Aorta (tissue), 5 donors: ENCODE data around the gene GYPA. TPM values are rescaled to one million over a fixed set of nuclear protein-coding genes. Genes with fewer than 3 reads are reported as not detected.
"Not testable (repeated sequence)": the region's sequence is repeated elsewhere in the genome, so short reads cannot be mapped to it uniquely, and the experiment has no call there.

Source experiments
- ATAC-seq: fragments of 200-7000 bp; cut with Tn5 transposase; one replicate; pipeline ENCODE4 v1.9.1; 2022; ENCODE audit warnings: moderate library complexity; ENCODE audit not compliant: low FRiP score
- DNase-seq, 2 donors: peaks; one replicate each; pipeline ENCODE4 v3.0.0-alpha.2; 2020
- H3K27ac ChIP-seq, 2 donors: one replicate each; pipeline ENCODE4 v1.5.1; 2013; ENCODE audit warnings: low read length in 2 of 2, mild to moderate bottlenecking in 2 of 2, moderate library complexity in 2 of 2, control low read depth in 1 of 2, inconsistent platforms in 1 of 2, low read depth in 1 of 2
- H3K27me3 ChIP-seq, 2 donors: one replicate each; pipeline ENCODE4 v1.6.1; 2013; ENCODE audit warnings: control low read depth in 1 of 2, low read length in 1 of 2, mild to moderate bottlenecking in 1 of 2, moderate library complexity in 1 of 2; ENCODE audit not compliant: insufficient read depth in 2 of 2, control insufficient read depth in 1 of 2
- H3K36me3 ChIP-seq, 2 donors: one replicate each; pipeline ENCODE4 v1.6.1; 2013; ENCODE audit warnings: control low read depth in 1 of 2, low read length in 1 of 2, mild to moderate bottlenecking in 1 of 2; ENCODE audit not compliant: insufficient read depth in 2 of 2, control insufficient read depth in 1 of 2
- H3K4me1 ChIP-seq, 2 donors: one replicate each; pipeline ENCODE4 v1.6.1; 2013; ENCODE audit warnings: low read length in 2 of 2, control low read depth in 1 of 2, mild to moderate bottlenecking in 1 of 2, moderate library complexity in 1 of 2; ENCODE audit not compliant: insufficient read depth in 2 of 2, control insufficient read depth in 1 of 2
- H3K4me3 ChIP-seq, 2 donors: one replicate each; pipeline ENCODE4 v1.5.1; 2013; ENCODE audit warnings: low read length in 2 of 2, control low read depth in 1 of 2, mild to moderate bottlenecking in 1 of 2
- H3K9me3 ChIP-seq: one replicate; pipeline ENCODE4 v1.6.1; 2013; ENCODE audit warnings: mild to moderate bottlenecking, low read length; ENCODE audit not compliant: control insufficient read depth
- WGBS, 2 donors: extraction: QIAGEN DNeasy Blood & Tissue Kit; methylation state at CpG; one replicate each; pipeline ENCODE4 v1.1.7; 2013; 5-methylcytosine and 5-hydroxymethylcytosine counted together
- intact Hi-C, 2 donors: fragments of 100-400 bp; cut with DNase I; formaldehyde crosslinking; loops; one replicate each; pipeline versions ENCODE4 v1.14.2 to v1.15.0; 2022
- polyA plus RNA-seq, 2 donors: library from polyadenylated mRNA; stranded (reverse); fragments of 200-250 nt; gene quantifications; one replicate each; pipeline ENCODE4 v1.2.3, GENCODE V29; 2013
- total RNA-seq, 2 donors: library from RNA; stranded (reverse); fragmentation: NEBNext Ultra II Directional; extraction: Animal tissue kit (Norgen Biotek cat#: 25700); gene quantifications; one replicate each; pipeline ENCODE4 v1.2.1, GENCODE V29; 2021
- donor health status: healthy with polysubstance abuse.
- donor health status: Bipolar disorder and iron deficiency.
- donor health status: DM: no; HTN: no; CAD: no.
- donor health status: DM: no; HTN: no; CAD: no.
- donor health status: DM: yes; HTN: yes; CAD: no.

Gene GYPA
- total and polyA plus RNA-seq, 4 donors = 0.99 TPM; not detected in 3

GRCh38 chr4:144119752-144120151 lies 20.8 kb downstream of the GYPA start:
- H3K27ac ChIP-seq, H3K36me3 ChIP-seq, ATAC-seq, H3K4me3 ChIP-seq, H3K9me3 ChIP-seq, H3K4me1 ChIP-seq, intact Hi-C loops, H3K27me3 ChIP-seq, DNase-seq: not testable (repeated sequence)
- WGBS, 2 donors = 74 to 87% methylated on average over 4 to 5 of the region's 5 CpGs

GRCh38 chr4:144115519-144115918 lies 25.0 kb downstream of the GYPA start:
- DNase-seq (no peak), ATAC-seq (no peak)
- no peak overlapping the region for H3K27ac ChIP-seq
- H3K27me3 ChIP-seq = no peaks in the 10 kb centered on the region
- no peaks in the 10 kb centered on the region for H3K36me3 ChIP-seq
- 77 to 81% methylated on average over 4 of the region's 4 CpGs for WGBS, 2 donors
- no peaks in the 10 kb centered on the region for H3K4me1 ChIP-seq
- intact Hi-C loops = no loop called here
- H3K9me3 ChIP-seq = no peaks in the 10 kb centered on the region
- no peak overlapping the region for H3K4me3 ChIP-seq

- Histone ChIP-seq H3K4me1 (no peaks in the 10 kb centered on the region), H3K36me3 (no peaks in the 10 kb centered on the region), H3K27ac (no peak overlapping the region), H3K9me3 (no peaks in the 10 kb centered on the region), H3K27me3 (no peaks in the 10 kb centered on the region), H3K4me3 (no peak overlapping the region)
- no peak for DNase-seq
- intact Hi-C loops = no loop called here
- 57 to 67% methylated on average over 2 of the region's 2 CpGs for WGBS, 2 donors
- no peak for ATAC-seq
These were observed 27.0 kb downstream of the GYPA start for GRCh38 chr4:144113546-144113945.

- Histone ChIP-seq H3K4me3 (no peak overlapping the region), H3K36me3 (no peaks in the 10 kb centered on the region), H3K4me1 (no peaks in the 10 kb centered on the region), H3K9me3 (no peaks in the 10 kb centered on the region), H3K27ac (no peak overlapping the region), H3K27me3 (no peaks in the 10 kb centered on the region)
- 68 to 76% methylated on average over 6 of the region's 6 CpGs for WGBS, 2 donors
- intact Hi-C loops = no loop called here
- ATAC-seq (no peak), DNase-seq (no peak)
These were observed 35.9 kb downstream of the GYPA start for GRCh38 chr4:144104509-144105130.

GRCh38 chr4:144097776-144098175 lies 42.7 kb downstream of the GYPA start:
- H3K9me3 ChIP-seq, ATAC-seq, H3K27ac ChIP-seq, H3K4me3 ChIP-seq, H3K36me3 ChIP-seq, H3K4me1 ChIP-seq, H3K27me3 ChIP-seq, DNase-seq, intact Hi-C loops: not testable (repeated sequence)
- WGBS, 2 donors = 87% methylated on average over 2 of the region's 2 CpGs

- not testable (repeated sequence) for DNase-seq, H3K27me3 ChIP-seq, H3K4me3 ChIP-seq, ATAC-seq, H3K27ac ChIP-seq, H3K36me3 ChIP-seq, H3K4me1 ChIP-seq, H3K9me3 ChIP-seq
- WGBS, 2 donors = 43 to 56% methylated on average over 4 of the region's 4 CpGs
- intact Hi-C loops = loop anchor here in 1 of 2 donors (5.0 kb wide), 1 partner anchor 222 kb away; no protein-coding TSS in a partner anchor
These were observed 46.5 kb downstream of the GYPA start for GRCh38 chr4:144093995-144094394.

- not testable (repeated sequence) for H3K36me3 ChIP-seq, DNase-seq, H3K4me1 ChIP-seq, H3K9me3 ChIP-seq, H3K4me3 ChIP-seq, H3K27me3 ChIP-seq, ATAC-seq, H3K27ac ChIP-seq
- 91 to 95% methylated on average over 2 of the region's 2 CpGs for WGBS, 2 donors
- intact Hi-C loops = loop anchor here in 1 of 2 donors (5.0 kb wide), 1 partner anchor 219 kb away; no protein-coding TSS in a partner anchor
These were observed 49.3 kb downstream of the GYPA start for GRCh38 chr4:144091181-144091580.

GRCh38 chr4:144090744-144091143 lies 49.8 kb downstream of the GYPA start:
- DNase-seq (no peak), ATAC-seq (no peak)
- Histone ChIP-seq H3K27me3 (no peaks in the 10 kb centered on the region), H3K27ac (no peak overlapping the region), H3K9me3 (no peaks in the 10 kb centered on the region), H3K4me3 (no peak overlapping the region), H3K4me1 (no peaks in the 10 kb centered on the region), H3K36me3 (no peaks in the 10 kb centered on the region)
- intact Hi-C loops = loop anchor here in 1 of 2 donors (5.0 kb wide), 1 partner anchor 218 kb away; no protein-coding TSS in a partner anchor
- 76 to 81% methylated on average over 5 of the region's 5 CpGs for WGBS, 2 donors

GRCh38 chr4:144082053-144082452 lies 58.5 kb downstream of the GYPA start:
- ATAC-seq, intact Hi-C loops, DNase-seq, H3K4me3 ChIP-seq, H3K4me1 ChIP-seq, H3K27ac ChIP-seq, H3K27me3 ChIP-seq, H3K9me3 ChIP-seq, H3K36me3 ChIP-seq: not testable (repeated sequence)
- WGBS, 2 donors = 55 to 67% methylated on average over 3 of the region's 3 CpGs
